Neural cell (in vitro differentiated cells): ENCODE results near the gene BABAM2.

Experiments used
- CTCF ChIP-seq: fragments of 450-650 bp; IDR thresholded peaks from 2 replicates; pipeline ENCODE4 v1.5.1; 2014; ENCODE audit warnings: antibody characterized with exemption, mild to moderate bottlenecking, moderate library complexity; ENCODE audit not compliant: poor library complexity, severe bottlenecking
- EP300 ChIP-seq: fragments of 450-650 bp; conservative IDR thresholded peaks from 2 replicates; pipeline ENCODE4 v1.6.1; 2014; ENCODE audit warnings: antibody characterized with exemption, mild to moderate bottlenecking, moderate library complexity; ENCODE audit not compliant: poor library complexity, severe bottlenecking
- EZH2 ChIP-seq: fragments of 200-600, 300-800 bp; shearing (Covaris generic), sonication (generic); IDR thresholded peaks from 2 replicates; pipeline ENCODE4 v1.6.1; 2014; ENCODE audit warnings: antibody characterized with exemption, low read length, borderline replicate concordance, mild to moderate bottlenecking; ENCODE audit not compliant: insufficient read depth, poor library complexity, severe bottlenecking
- MXI1 ChIP-seq: fragments of 450-650 bp; conservative IDR thresholded peaks from 2 replicates; pipeline ENCODE4 v1.6.1; 2014; ENCODE audit warnings: antibody characterized with exemption, mild to moderate bottlenecking; ENCODE audit not compliant: poor library complexity, severe bottlenecking
- POLR2AphosphoS5 ChIP-seq: IDR thresholded peaks from 2 replicates; pipeline ENCODE4 v1.6.1; 2012
- RAD21 ChIP-seq: fragments of 450-650 bp; conservative IDR thresholded peaks from 2 replicates; pipeline ENCODE4 v1.6.1; 2014; ENCODE audit warnings: antibody characterized with exemption, mild to moderate bottlenecking, moderate library complexity
- SMC3 ChIP-seq: fragments of 450-650 bp; conservative IDR thresholded peaks from 2 replicates; pipeline ENCODE4 v1.6.1; 2014; ENCODE audit warnings: antibody characterized with exemption, mild to moderate bottlenecking, moderate library complexity; ENCODE audit not compliant: poor library complexity
- TF ChIP-seq, protein P1 (sequence below): IDR thresholded peaks from 2 replicates; pipeline ENCODE4 v1.6.1; 2012; ENCODE audit warnings: borderline replicate concordance

DNA sequence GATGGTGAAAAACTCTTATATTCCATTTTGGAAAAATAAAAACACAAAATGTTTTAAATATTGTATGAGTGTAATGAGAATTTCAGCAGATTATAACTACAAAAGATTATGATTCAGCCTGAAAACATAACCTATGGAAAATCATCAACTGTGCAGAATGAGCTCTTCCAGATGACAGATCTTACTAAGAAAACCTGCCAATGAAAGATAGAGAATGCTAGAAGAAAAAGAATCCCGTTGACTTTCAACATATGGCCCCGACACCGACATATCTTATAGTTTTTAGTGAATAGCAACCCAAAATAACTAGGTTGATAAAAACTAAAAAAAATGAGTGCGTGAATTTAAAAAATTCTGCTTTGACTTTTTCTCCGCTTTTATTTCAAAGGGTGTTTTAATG, 178.0 kb downstream of the BABAM2 start:
- TF ChIP-seq RAD21 (no peak), CTCF (no peak), POLR2AphosphoS5 (no peak), MXI1 (no peak), EZH2 (no peak), EP300 (no peak), SMC3 (no peak)
- TF ChIP-seq, protein P1, sequence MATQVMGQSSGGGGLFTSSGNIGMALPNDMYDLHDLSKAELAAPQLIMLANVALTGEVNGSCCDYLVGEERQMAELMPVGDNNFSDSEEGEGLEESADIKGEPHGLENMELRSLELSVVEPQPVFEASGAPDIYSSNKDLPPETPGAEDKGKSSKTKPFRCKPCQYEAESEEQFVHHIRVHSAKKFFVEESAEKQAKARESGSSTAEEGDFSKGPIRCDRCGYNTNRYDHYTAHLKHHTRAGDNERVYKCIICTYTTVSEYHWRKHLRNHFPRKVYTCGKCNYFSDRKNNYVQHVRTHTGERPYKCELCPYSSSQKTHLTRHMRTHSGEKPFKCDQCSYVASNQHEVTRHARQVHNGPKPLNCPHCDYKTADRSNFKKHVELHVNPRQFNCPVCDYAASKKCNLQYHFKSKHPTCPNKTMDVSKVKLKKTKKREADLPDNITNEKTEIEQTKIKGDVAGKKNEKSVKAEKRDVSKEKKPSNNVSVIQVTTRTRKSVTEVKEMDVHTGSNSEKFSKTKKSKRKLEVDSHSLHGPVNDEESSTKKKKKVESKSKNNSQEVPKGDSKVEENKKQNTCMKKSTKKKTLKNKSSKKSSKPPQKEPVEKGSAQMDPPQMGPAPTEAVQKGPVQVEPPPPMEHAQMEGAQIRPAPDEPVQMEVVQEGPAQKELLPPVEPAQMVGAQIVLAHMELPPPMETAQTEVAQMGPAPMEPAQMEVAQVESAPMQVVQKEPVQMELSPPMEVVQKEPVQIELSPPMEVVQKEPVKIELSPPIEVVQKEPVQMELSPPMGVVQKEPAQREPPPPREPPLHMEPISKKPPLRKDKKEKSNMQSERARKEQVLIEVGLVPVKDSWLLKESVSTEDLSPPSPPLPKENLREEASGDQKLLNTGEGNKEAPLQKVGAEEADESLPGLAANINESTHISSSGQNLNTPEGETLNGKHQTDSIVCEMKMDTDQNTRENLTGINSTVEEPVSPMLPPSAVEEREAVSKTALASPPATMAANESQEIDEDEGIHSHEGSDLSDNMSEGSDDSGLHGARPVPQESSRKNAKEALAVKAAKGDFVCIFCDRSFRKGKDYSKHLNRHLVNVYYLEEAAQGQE, result no peak
